CD1c-positive myeloid dendritic cell (primary cell): ENCODE data around the gene SRPX.

Experiments used
- DNase-seq: peaks from one replicate; pipeline ENCODE4 v3.0.0-alpha.2; 2016; ENCODE audit errors: extremely low spot score

The SRPX gene

GRCh38 chrX:38138900-38139299 lies 81.8 kb downstream of the SRPX start:
- no peak for DNase-seq

GRCh38 chrX:38138157-38138891 lies 82.3 kb downstream of the SRPX start:
- DNase-seq = no peak

- DNase-seq = no peak
These were observed 91.3 kb downstream of the SRPX start for GRCh38 chrX:38129366-38129765.

- no peak for DNase-seq
These were observed 92.7 kb downstream of the SRPX start for GRCh38 chrX:38127961-38128360.

- no peak for DNase-seq
These were observed 94.5 kb downstream of the SRPX start for GRCh38 chrX:38126179-38126578.

- no peak for DNase-seq
These were observed 96.7 kb downstream of the SRPX start for GRCh38 chrX:38124000-38124399.

- no peak for DNase-seq
These were observed 103.2 kb downstream of the SRPX start for GRCh38 chrX:38117485-38117884.

GRCh38 chrX:38116706-38117105 lies 104.0 kb downstream of the SRPX start:
- DNase-seq = no peak

- DNase-seq = no peak
These were observed 108.1 kb downstream of the SRPX start for GRCh38 chrX:38112566-38112965.

GRCh38 chrX:38111196-38111595 lies 109.5 kb downstream of the SRPX start:
- no peak for DNase-seq

GRCh38 chrX:38110231-38110630 lies 110.4 kb downstream of the SRPX start:
- no peak for DNase-seq

GRCh38 chrX:38109042-38109898 lies 111.4 kb downstream of the SRPX start:
- no peak for DNase-seq

- DNase-seq = no peak
These were observed 112.3 kb downstream of the SRPX start for GRCh38 chrX:38108364-38108763.

GRCh38 chrX:38106991-38107655 lies 113.5 kb downstream of the SRPX start:
- no peak for DNase-seq

GRCh38 chrX:38105216-38105725 lies 115.4 kb downstream of the SRPX start:
- DNase-seq = no peak

- DNase-seq = no peak
These were observed 116.5 kb downstream of the SRPX start for GRCh38 chrX:38103857-38104812.

- no peak for DNase-seq
These were observed 117.8 kb downstream of the SRPX start for GRCh38 chrX:38102875-38103274.

- no peak for DNase-seq
These were observed 118.4 kb downstream of the SRPX start for GRCh38 chrX:38102240-38102639.

GRCh38 chrX:38099688-38100087 lies 121.0 kb downstream of the SRPX start:
- no peak for DNase-seq
